H1 (cell line): ENCODE data around the gene TMEM170A. TPM values are rescaled to one million over a fixed set of nuclear protein-coding genes. Genes with fewer than 3 reads are reported as not detected.

ENCODE experiments used
- CHD7 ChIP-seq: fragments of 300-600 bp; sonication (generic); IDR thresholded peaks from 2 replicates; pipeline ENCODE4 v1.7.1; 2012; ENCODE audit warnings: low read length, moderate library complexity, mild to moderate bottlenecking, inconsistent platforms; ENCODE audit not compliant: insufficient replicate concordance
- CTBP2 ChIP-seq: IDR thresholded peaks from 2 replicates; pipeline ENCODE4 v1.7.0; 2011; ENCODE audit warnings: borderline replicate concordance, mild to moderate bottlenecking, moderate library complexity, mixed read lengths, low read length; ENCODE audit not compliant: insufficient read depth, insufficient read length
- POU5F1 ChIP-seq: IDR thresholded peaks from 2 replicates; pipeline ENCODE4 v1.6.1; 2011; ENCODE audit warnings: low read depth, mild to moderate bottlenecking, low read length, moderate library complexity
- SP1 ChIP-seq: IDR thresholded peaks from 2 replicates; pipeline ENCODE4 v1.6.1; 2011; ENCODE audit warnings: low read depth, low read length
- SP2 ChIP-seq: IDR thresholded peaks from 2 replicates; pipeline ENCODE4 v1.6.1; 2012; ENCODE audit warnings: mild to moderate bottlenecking, low read length, inconsistent platforms
- SP4 ChIP-seq: IDR thresholded peaks from 2 replicates; pipeline ENCODE4 v1.6.1; 2012; ENCODE audit warnings: low read length, inconsistent platforms
- SUZ12 ChIP-seq: fragments of 200-600 bp; sonication (generic); IDR thresholded peaks from 2 replicates; pipeline ENCODE4 v1.6.1; 2012; ENCODE audit warnings: mild to moderate bottlenecking, inconsistent platforms, low read length, moderate library complexity, mixed read lengths
- ZNF274 ChIP-seq: IDR thresholded peaks from 2 replicates; pipeline ENCODE4 v1.7.0; 2012; ENCODE audit warnings: low read length, borderline replicate concordance; ENCODE audit errors: extremely low read depth
- polyA plus RNA-seq, 7 experiments: library from polyadenylated mRNA; depleted of rRNA in 3 of 7; stranded (reverse) in 5 of 7; unstranded in 2 of 7; fragments of >200 nt in 5 of 7; fragments of 200-250 nt in 2 of 7; gene quantifications; 1 replicate in 5 of 7; 2 replicates in 1 of 7; 4 replicates in 1 of 7; pipeline versions ENCODE4 v1.2.1 to v1.2.3, GENCODE V29; 2011 to 2013; ENCODE audit warnings: missing spikeins in 2 of 7, mixed read lengths in 2 of 7
- total RNA-seq: library from RNA; stranded (reverse); fragmentation: NEBNext Ultra II Directional; extraction: Animal tissue kit (Norgen Biotek cat#: 25700); gene quantifications from 2 replicates; pipeline ENCODE4 v1.2.1, GENCODE V29; 2021

Gene TMEM170A
- total and polyA plus RNA-seq, 2 of the 8 experiments (the other 6 are each of a cell fraction or from before 2014, with no cell fraction given): 22.9 to 56.6 TPM

- TF ChIP-seq CHD7: no peak
- no peak for TF ChIP-seq POU5F1
- no peak for TF ChIP-seq SP2
- TF ChIP-seq CTBP2: no peak
- TF ChIP-seq SP4: no peak
- no peak for TF ChIP-seq SUZ12
- TF ChIP-seq ZNF274: no peak
- TF ChIP-seq SP1: no peak
- TF ChIP-seq, all 59 proteins: peak for 0
These were observed 42.7 kb downstream of the TMEM170A start (continued) for GRCh38 chr16:75421820-75422126.
